ENCODE data around the gene VTN. TPM values are rescaled to one million over a fixed set of nuclear protein-coding genes. Genes with fewer than 3 reads are reported as not detected.

VTN gene
- total and polyA plus RNA-seq, 3 donors from 2014 or later: 6.5 to 57.9 (median 9.7) TPM

DNA sequence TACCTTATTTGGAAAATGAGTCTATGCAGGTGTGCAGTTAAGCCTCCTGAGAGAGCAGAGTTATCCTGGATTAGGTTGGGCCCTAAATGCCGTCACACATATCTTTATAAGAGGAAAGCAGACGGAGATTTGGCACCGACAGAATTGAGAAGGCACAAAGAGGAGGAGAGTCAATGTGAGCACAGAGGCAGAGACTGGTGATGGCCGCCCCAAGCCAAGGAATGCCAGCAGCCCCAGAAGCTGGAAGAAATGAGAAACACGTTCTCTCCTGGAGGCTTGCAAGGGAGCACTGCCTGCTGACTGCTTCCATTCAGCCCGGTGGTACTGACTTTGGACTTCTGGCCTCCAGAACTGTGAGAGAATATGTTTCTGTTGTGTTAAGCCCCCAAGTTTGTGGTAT is 32.7 kb upstream of the VTN start:
- Histone ChIP-seq H3K4me1 (peaks cover 12% of the 10 kb centered on the region), H3K27ac (no peak overlapping the region), H3K27me3 (no peaks in the 10 kb centered on the region), H3K4me3 (no peak overlapping the region), H3K36me3 (ENCODE audit: low read depth, missing control alignments) (no peaks in the 10 kb centered on the region), H3K9me3 (no peaks in the 10 kb centered on the region)
- 83 to 87% methylated on average over 6 of the region's 6 CpGs for WGBS, 2 donors
- no peak for DNase-seq
- intact Hi-C loops (cut with DNase I; ENCODE audit: low total_unique reads): no loop called here
- TF ChIP-seq, protein P1, sequence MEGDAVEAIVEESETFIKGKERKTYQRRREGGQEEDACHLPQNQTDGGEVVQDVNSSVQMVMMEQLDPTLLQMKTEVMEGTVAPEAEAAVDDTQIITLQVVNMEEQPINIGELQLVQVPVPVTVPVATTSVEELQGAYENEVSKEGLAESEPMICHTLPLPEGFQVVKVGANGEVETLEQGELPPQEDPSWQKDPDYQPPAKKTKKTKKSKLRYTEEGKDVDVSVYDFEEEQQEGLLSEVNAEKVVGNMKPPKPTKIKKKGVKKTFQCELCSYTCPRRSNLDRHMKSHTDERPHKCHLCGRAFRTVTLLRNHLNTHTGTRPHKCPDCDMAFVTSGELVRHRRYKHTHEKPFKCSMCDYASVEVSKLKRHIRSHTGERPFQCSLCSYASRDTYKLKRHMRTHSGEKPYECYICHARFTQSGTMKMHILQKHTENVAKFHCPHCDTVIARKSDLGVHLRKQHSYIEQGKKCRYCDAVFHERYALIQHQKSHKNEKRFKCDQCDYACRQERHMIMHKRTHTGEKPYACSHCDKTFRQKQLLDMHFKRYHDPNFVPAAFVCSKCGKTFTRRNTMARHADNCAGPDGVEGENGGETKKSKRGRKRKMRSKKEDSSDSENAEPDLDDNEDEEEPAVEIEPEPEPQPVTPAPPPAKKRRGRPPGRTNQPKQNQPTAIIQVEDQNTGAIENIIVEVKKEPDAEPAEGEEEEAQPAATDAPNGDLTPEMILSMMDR (IDR thresholded peaks at IDR 0.05): no peak
- TF ChIP-seq POLR2A (IDR thresholded peaks at IDR 0.05): no peak

DNA sequence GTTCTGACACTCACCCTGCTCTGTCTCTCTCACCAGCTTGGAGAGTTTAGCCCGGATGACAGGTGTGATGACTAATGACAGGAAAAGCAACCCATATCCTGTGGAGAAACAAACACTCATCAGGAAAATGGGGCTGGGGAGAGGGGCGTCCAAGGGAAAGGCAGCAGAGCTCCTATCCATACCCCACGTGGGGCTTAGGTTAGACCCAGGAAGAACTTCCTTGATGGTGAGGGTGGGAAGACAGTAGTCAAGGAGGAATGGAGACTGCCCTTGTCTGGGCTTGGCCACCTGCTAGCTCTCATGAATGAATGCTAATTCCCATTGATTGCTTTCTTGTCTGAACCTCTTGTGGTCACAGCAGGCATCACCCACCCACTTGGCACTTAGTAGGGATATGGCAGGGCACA is 32.1 kb upstream of the VTN start:
- Histone ChIP-seq H3K9me3 (no peaks in the 10 kb centered on the region), H3K4me3 (no peak overlapping the region), H3K36me3 (ENCODE audit: low read depth, missing control alignments) (no peaks in the 10 kb centered on the region), H3K4me1 (peaks cover 12% of the 10 kb centered on the region), H3K27ac (no peak overlapping the region), H3K27me3 (no peaks in the 10 kb centered on the region)
- TF ChIP-seq, protein P1 (IDR thresholded peaks at IDR 0.05): no peak
- TF ChIP-seq POLR2A (IDR thresholded peaks at IDR 0.05): no peak
- intact Hi-C loops (cut with DNase I; ENCODE audit: low total_unique reads): no loop called here
- 49 to 51% methylated on average over 3 of the region's 3 CpGs for WGBS, 2 donors
- no peak for DNase-seq

- TF ChIP-seq POLR2A (IDR thresholded peaks at IDR 0.05): no peak
- TF ChIP-seq, protein P1 (IDR thresholded peaks at IDR 0.05): no peak
- Histone ChIP-seq H3K9me3 (no peaks in the 10 kb centered on the region), H3K27ac (no peak overlapping the region), H3K27me3 (no peaks in the 10 kb centered on the region), H3K4me3 (no peak overlapping the region), H3K4me1 (peaks cover 7% of the 10 kb centered on the region), H3K36me3 (ENCODE audit: low read depth, missing control alignments) (no peaks in the 10 kb centered on the region)
- intact Hi-C loops (cut with DNase I; ENCODE audit: low total_unique reads): no loop called here
- DNase-seq: no peak
- WGBS, 2 donors: 93 to 96% methylated on average over 4 of the region's 4 CpGs
These were observed 29.7 kb upstream of the VTN start for GRCh38 chr17:28399808-28400207.

DNA sequence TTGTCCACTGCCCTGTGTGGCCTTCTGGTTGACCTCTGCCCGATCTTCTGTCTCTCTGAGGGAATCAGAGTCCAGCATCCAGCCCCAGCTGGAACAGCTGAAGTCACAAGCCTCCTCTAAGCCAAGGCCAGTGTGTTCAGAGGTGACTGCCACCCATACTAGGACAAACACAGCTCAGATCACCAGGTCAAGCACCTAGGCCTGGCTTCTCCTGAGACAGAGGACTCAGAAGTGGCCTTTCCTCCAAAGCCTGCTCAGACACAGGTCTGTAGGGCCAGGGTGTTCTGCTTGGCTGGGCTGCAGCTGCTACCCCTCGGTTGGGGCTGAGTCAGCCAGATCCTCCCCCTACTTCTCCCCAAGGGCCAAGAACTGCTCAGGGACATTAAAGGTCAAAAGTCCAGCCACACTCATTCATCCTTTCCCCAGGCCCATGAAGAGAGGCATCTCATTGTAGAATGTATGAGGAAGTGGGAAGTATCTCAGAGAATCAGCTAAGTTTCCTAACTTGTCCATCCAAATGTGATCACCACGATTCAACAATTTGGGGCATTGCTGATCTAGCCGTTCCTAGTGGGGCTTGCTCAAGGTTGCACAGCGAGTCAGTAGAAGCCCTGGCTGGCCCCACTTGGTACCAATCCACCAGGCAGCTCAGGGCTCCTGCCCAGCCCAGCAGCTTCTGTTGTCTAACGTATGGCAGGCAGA is 28.3 kb upstream of the VTN start:
- DNase-seq: no peak
- Histone ChIP-seq H3K9me3 (no peaks in the 10 kb centered on the region), H3K4me1 (no peaks in the 10 kb centered on the region), H3K4me3 (no peak overlapping the region), H3K27me3 (no peaks in the 10 kb centered on the region), H3K36me3 (ENCODE audit: low read depth, missing control alignments) (no peaks in the 10 kb centered on the region), H3K27ac (no peak overlapping the region)
- 53 to 56% methylated on average over 5 to 6 of the region's 6 CpGs for WGBS, 2 donors
- TF ChIP-seq POLR2A (IDR thresholded peaks at IDR 0.05): no peak
- TF ChIP-seq, protein P1 (IDR thresholded peaks at IDR 0.05): no peak
- intact Hi-C loops (cut with DNase I; ENCODE audit: low total_unique reads): no loop called here

- Histone ChIP-seq H3K27me3 (no peaks in the 10 kb centered on the region), H3K9me3 (no peaks in the 10 kb centered on the region), H3K27ac (no peak overlapping the region), H3K4me1 (no peaks in the 10 kb centered on the region), H3K4me3 (no peak overlapping the region), H3K36me3 (ENCODE audit: low read depth, missing control alignments) (no peaks in the 10 kb centered on the region)
- intact Hi-C loops (cut with DNase I; ENCODE audit: low total_unique reads): no loop called here
- TF ChIP-seq POLR2A (IDR thresholded peaks at IDR 0.05): no peak
- DNase-seq: no peak
- 65 to 74% methylated on average over 4 to 7 of the region's 7 CpGs for WGBS, 2 donors
These were observed 27.7 kb upstream of the VTN start for GRCh38 chr17:28397687-28398279.
